ENCODE data around the gene INSYN1. TPM values are rescaled to one million over a fixed set of nuclear protein-coding genes. Genes with fewer than 3 reads are reported as not detected.

The INSYN1 gene
- total and polyA plus RNA-seq, 2 donors (not counting 3 experiments of a cell fraction or from before 2014, with no cell fraction given) = 0.18 to 0.58 TPM

DNA sequence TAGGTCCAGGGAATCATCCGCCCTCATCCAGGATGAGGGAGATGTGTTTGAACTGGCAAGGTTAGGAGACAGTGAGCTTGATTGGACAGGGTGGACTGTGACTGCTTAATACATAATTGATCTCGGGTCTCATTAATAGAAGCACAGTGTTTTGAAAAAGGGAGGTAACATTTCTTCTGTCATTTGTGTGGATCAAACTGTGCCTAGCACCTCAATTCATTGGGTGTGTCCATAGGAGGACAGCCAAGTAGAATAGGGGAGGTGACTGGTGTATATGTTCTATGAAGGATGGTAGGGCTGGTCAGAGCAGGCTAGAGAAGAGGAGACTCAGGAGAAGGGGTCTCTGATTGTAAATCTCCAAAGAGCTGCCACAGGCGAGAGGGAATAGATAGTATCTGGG is 2.8 kb upstream of the INSYN1 start:
- FAIRE-seq (no peak), DNase-seq (ENCODE audit: low read depth, low spot score) (no peak)
- H3K4me1 ChIP-seq (ENCODE audit: control insufficient read depth, extremely low read depth, insufficient read depth, low read length) = no peaks in the 10 kb centered on the region
- no TSS peak for BruUV-seq (replicated peaks)
- H3K9ac ChIP-seq (replicated peaks; ENCODE audit: extremely low read depth, insufficient read depth, low read length) = no peak overlapping the region
- no peaks in the 10 kb centered on the region for H3K36me3 ChIP-seq (ENCODE audit: control insufficient read depth in 2 of 2, extremely low read depth in 1 of 2, insufficient read depth in 2 of 2, low read length in 2 of 2)
- H3K4me3 ChIP-seq (replicated peaks in 1 of 3; ENCODE audit: insufficient read depth in 1 of 3, low read depth in 1 of 3, low read length in 3 of 3) = no peak overlapping the region
- no peak overlapping the region for H2AFZ ChIP-seq (ENCODE audit: low read depth, low read length)
- dilution Hi-C loops (cut with MboI; ENCODE audit: extremely low pct_ligation_motif_present, low sequenced_read_pairs) (no loop called here), intact Hi-C loops (cut with micrococcal nuclease) (no loop called here)
- H4K20me1 ChIP-seq (replicated peaks; ENCODE audit: control insufficient read depth, extremely low read depth, insufficient read depth, low read length) = no peaks in the 10 kb centered on the region
- TF ChIP-seq EZH2 (IDR thresholded peaks at IDR 0.05; ENCODE audit: borderline replicate concordance, low read depth, low read length, severe bottlenecking) (no peak), GATA2 (IDR thresholded peaks at IDR 0.05; ENCODE audit: insufficient read depth, insufficient read length, low read depth, low read length) (no peak), FOS (IDR thresholded peaks at IDR 0.05; ENCODE audit: borderline replicate concordance, insufficient read depth, low read length) (no peak), MYC (IDR thresholded peaks at IDR 0.05; ENCODE audit: low read depth, low read length) (no peak), POLR2A (IDR thresholded peaks at IDR 0.05; ENCODE audit: low read depth, low read length) (no peak), JUN (IDR thresholded peaks at IDR 0.05; ENCODE audit: borderline replicate concordance, insufficient read depth, insufficient read length, low read depth) (no peak), POLR2AphosphoS5 (IDR thresholded peaks at IDR 0.05; ENCODE audit: insufficient read depth, low read depth, low read length) (no peak)
- TF ChIP-seq, protein P1, sequence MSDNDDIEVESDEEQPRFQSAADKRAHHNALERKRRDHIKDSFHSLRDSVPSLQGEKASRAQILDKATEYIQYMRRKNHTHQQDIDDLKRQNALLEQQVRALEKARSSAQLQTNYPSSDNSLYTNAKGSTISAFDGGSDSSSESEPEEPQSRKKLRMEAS (IDR thresholded peaks at IDR 0.05; ENCODE audit: insufficient read depth, insufficient read length) = no peak
- TF ChIP-seq, protein P2, sequence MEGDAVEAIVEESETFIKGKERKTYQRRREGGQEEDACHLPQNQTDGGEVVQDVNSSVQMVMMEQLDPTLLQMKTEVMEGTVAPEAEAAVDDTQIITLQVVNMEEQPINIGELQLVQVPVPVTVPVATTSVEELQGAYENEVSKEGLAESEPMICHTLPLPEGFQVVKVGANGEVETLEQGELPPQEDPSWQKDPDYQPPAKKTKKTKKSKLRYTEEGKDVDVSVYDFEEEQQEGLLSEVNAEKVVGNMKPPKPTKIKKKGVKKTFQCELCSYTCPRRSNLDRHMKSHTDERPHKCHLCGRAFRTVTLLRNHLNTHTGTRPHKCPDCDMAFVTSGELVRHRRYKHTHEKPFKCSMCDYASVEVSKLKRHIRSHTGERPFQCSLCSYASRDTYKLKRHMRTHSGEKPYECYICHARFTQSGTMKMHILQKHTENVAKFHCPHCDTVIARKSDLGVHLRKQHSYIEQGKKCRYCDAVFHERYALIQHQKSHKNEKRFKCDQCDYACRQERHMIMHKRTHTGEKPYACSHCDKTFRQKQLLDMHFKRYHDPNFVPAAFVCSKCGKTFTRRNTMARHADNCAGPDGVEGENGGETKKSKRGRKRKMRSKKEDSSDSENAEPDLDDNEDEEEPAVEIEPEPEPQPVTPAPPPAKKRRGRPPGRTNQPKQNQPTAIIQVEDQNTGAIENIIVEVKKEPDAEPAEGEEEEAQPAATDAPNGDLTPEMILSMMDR (IDR thresholded peaks at IDR 0.05; ENCODE audit: extremely low read depth in 1 of 2, insufficient read depth in 1 of 2, low read depth in 1 of 2, low read length in 2 of 2) = no peak
- no peaks in the 10 kb centered on the region for H3K9me1 ChIP-seq (replicated peaks; ENCODE audit: control insufficient read depth, extremely low read depth, insufficient read depth, low read length)
- peaks cover 26 to 31% of the 10 kb centered on the region in 2 experiments for H3K27me3 ChIP-seq (ENCODE audit: control insufficient read depth in 2 of 2, insufficient read depth in 2 of 2, low read length in 2 of 2)
- CTCF ChIA-PET = no interaction called here
- no peak overlapping the region for H3K4me2 ChIP-seq (ENCODE audit: insufficient read depth, low read length)
- H3K79me2 ChIP-seq (ENCODE audit: control insufficient read depth, insufficient read depth, low read length) = no peaks in the 10 kb centered on the region
- POLR2A ChIA-PET = no interaction called here
- no peaks in the 10 kb centered on the region for H3K9me3 ChIP-seq (replicated peaks; ENCODE audit: control insufficient read depth, insufficient read depth, low read length)
- no peak overlapping the region for H3K27ac ChIP-seq (ENCODE audit: insufficient read depth, low read depth, low read length)

Measured in endothelial cell of umbilical vein (primary cell).